GM21515 (cell line): ENCODE measurements around the gene ALDH3A2.

Source experiments
- ATAC-seq: cut with Tn5 transposase; IDR thresholded peaks from one replicate; pipeline ENCODE4 v1.9.1; 2021; ENCODE audit not compliant: unreplicated experiment

The ALDH3A2 gene

DNA sequence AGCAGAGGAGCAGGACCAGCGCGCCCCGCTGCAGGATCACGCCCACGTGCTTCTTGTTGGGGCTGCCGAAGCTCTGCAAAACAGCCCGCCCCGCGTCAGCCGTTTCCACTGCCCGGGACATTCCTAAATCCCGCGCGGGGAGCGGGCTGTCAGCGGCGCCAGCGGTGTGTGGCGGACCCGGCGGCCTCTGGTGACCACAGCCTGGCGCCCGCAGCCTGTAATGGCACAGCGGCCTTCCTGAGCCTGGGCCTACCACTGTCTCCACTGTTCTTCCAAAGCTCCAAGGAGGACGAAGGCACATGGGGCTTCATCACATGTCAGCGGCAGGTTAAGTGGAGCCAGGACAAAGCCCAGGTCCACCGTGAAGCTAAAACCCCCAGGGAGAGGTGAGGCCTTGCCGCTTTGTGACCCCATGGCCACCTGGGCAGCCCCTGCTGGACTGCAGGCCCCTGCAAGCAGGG lies 65.4 kb downstream of the ALDH3A2 start:
- ATAC-seq, result no peak

DNA sequence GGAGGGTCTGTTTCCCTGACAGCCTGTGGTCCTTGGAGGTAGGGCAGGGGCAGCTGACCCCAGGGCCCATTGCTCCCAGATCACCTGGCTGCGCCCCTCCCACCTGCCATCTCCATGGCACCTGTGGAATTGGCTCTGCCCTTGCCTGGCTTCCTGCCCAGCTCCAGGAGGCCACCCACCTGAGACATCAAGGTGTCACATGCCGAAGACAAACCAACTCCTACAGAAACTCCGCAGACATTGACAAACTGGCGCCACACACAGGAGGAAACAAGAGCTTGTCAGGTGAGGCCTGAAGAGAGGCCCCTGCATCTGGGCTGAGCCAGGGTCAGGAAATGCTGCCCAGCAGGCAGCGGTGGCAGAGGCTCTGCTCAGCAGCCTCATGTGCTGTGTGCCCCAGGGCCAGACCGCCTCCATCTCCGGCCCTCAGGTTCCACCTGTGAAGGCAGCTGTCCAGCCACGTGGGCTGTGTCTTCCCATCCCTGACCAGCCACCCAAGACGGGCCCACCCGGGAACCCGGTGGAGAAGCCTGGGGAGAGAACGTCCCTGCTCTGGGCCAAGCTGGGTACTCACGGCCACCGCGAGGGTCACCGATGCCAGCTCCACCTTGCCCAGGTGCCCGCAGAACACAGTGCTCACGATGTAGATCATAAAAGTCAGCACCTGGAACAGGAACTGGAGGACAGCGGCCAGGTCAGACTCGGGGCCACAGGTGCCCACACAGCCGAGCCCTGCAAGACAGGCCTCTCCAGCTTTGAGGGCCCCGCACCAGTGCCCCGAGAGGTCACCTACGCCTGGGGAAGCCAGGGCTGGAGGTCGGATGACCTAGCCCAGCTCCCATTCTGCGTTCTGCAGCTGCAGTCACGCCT lies 66.2 kb downstream of the ALDH3A2 start:
- no peak for ATAC-seq

DNA sequence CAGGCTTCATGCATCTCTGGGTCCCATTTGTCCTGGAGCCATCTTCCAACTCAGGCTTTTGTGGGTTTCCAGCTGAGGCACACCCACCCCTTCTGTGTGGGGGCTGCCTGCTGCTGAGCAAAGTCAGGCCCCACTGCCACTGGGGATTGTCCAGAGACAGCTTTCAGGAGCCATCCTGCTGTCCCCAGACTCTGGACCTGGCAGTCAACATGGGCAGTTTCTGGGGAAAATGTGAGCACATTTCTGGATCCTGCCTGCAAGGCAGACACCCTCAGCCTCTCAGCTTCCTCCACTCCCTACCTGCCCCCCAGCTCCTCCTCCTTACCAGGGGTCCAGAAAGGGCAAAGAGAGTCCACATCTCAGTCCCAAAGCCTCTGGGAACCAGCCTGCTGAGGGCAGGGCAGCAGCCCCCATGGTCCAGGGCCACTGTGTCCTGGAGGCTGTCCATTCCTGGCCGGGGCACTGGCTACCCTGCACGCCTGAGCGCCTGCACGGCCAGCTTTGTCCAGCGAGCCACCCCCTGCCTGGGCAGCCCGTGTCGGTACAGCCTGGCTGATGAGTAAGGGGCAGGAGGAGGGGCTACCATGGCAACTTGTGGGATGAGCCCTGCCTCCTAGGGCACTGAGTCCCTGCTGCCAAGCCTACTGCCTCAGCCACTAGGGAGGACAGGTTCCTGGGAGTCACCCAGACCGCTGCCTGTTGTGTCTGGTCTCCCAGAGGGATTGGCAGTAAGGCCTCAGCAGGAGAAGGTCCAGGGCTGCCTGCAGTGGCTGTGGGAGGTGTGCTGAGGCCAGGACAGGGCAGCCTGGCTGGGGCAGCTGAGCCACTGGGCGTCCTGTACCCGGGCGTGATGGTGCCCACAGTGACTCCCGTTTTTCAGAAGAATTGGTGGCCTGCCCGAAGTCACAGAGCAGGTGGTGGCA lies 67.8 kb downstream of the ALDH3A2 start, which contains the start of gene SLC47A2:
TSS of gene SLC47A2 (minus strand) at position 477 of the 923 bp plus-strand sequence. CDS start at position 448, 29 bp downstream.
- no peak for ATAC-seq

DNA sequence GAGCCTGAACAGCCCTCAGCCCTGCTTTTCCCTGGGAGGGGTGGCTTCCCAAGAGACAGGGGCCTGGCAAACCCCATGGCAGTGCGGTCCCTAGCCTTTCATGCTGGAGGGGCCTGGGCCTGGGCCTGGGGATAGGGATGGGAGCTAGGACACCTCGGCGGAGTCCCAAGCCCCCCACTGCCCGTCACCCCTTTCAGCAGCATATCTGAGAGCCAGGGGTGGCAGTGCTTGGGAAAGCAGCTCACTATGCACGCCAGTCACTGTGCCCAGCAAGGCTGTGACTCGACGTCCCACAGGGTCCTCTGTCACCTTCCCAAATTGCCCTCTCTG lies 68.4 kb downstream of the ALDH3A2 start:
- no peak for ATAC-seq

DNA sequence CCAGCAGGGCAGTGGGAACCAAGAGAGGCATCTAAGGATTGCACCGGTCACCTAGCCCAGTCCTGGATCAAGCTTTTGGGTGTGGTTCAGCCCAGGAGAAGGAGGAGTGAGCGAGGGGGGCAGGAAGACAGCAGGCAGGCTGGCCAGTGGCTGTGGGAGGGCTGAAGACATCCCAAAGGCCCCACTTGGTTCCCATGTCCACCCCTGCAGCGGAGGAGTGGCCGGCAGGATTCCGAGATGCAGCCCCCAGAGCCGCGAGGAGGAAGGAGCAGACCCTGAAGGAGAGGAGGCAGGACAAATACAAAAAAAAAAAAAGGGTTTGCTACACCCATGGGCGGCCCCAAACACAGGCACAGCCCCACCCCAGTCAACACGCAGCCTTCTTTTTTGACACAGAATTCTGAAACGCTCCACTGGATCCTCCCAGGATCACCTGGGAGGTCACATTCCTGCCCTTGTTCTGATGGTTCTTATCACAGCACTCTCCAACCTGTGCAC lies 68.9 kb downstream of the ALDH3A2 start:
- no peak for ATAC-seq

DNA sequence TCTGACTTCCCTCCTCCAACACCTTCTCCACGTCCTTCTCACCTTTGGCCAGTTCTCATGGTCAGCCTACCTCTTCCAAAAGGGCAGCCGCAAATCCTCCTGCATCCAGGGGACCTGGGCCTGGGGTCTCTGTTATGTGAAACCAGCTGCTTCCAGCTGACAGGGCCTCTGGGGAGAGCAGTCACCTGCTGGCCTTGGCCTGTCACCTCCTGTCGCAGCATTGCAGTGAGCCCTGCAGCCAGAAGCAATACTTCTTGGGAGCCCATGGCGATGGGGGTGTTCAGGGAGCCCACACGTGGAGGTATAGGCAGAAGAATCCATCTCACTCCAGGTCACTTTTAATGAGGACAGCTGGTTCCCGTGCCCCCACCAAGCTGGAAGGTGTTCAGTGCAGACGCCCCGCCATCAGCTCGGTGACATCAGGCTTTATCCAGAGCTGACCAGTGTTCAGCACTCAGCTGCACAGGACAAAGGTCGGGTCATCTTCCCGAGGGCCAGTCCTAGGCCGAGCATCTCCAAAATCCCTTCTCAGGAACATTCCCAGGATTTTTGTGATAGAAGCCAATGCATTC lies 69.6 kb downstream of the ALDH3A2 start:
- no peak for ATAC-seq

DNA sequence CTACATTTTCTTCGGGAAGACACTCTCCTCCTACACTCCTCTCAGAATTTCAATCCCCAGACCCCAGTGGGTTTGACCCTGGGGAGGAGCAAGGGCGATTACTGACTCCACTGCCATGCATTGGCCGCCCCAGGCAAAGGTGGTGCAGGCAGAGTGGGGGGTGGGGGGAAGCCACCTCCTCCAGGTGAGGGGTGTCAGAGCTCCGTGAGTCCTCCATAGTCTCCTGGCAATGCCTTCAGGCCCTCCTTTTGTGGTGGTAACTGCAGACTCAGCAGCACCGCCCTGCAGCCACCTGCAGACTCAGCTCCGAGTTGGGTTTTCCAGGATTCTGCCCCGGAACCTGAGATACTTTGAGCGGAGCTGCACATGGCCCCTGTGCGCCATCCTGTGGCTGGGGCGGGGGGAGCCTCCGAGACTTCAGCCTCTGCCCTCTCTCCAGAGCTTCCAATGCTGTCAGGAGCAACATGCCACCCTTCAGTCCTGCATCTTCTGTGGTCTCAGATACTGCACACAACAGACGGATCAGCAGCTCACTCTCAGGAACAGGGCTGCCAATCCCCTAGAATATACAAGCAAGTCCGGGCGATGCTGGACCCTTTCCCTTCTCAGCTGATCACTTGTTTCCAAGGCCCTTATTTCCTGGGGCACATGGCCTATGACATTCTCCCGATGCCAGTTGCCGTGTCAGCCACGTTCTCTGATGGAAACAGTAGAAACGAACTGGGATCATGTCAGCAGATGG lies 70.2 kb downstream of the ALDH3A2 start:
- no peak for ATAC-seq

DNA sequence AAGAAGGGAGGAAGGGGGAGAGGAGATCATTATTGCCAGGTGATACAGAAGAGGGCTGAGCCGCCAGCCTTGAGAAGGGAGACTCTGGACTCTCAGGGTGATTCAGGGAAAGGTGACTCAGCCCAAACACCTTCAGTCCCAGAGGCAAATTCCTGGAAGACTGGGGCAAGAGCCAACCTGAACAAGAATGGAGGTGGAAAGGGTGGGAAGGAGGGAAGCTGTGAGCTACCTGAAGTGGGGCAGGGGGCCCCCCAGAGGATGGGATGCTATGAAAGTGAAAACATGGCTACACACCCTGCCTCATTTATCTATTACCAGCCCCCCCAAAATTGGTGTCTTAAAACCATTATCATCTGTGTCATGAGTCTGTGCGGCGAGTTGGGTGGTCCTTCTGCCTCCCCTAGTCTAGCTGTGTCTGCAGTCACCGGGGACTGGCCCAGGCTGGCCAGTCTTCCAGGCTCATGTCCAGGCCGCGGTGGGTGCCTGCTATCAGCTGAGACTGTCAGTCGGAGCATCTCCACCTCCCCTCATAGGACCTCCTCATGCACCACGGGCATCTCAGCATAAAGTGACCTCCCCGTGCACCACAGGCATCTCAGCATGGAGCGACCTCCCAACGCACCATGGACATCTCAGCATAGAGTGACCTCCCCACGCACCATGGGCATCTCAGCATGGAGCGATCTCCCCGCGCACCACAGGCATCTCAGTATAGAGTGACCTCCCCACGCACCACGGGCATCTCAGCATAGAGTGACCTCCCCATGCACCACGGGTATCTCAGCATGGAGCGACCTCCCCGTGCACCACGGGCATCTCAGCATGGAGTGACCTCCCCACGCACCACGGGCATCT lies 71.0 kb downstream of the ALDH3A2 start:
- no peak for ATAC-seq

DNA sequence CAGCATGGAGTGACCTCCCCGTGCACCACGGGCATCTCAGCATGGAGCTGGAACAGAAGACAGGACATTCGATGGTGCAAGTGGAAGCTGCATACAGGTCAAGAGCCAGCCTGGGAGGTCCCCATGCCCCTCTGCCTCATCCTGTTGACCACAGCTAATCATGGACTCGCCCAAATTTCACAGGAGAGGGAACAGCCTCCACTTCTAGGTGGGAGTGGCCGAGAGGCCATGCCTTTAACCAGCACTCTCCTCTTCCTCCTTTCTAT lies 71.6 kb downstream of the ALDH3A2 start:
- ATAC-seq, result no peak

DNA sequence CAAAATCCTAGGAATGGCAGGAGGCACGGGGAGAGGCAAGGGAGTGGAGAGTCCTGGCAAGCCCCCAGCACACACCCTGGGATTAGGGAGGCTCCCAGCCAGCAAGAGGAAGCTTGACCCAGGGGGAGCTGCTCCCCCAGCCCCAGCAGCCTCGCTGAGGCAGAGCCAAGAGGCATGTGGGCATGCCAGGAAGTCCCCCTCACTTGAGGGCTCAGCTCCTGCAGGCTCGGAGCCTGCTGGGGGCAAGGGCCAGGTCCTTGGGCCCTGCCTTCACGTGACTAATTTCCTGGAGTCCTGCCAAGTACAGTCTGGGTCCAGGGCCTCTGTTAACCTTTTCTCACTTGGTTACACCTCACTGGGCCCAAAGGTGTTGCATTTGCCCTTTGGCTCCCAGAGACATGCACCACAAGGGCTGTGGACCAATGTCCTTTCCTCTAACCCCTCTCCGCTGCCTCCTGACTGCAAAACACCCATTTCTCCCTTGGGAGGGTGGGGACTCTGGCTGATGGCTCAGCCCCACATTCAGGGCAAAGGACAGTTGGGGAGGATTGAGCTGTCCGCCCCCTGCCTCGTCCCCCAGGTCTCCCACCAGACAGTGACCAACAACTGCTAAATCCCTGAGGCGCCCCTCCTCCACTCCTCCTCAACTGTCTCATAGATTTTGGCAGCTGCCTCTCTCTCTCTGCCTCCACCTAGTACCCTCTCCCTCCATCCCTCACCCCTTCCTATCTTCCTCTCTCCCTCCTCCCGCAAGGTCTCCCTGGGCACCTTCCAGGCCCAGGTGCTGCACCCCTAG lies 72.3 kb downstream of the ALDH3A2 start:
- ATAC-seq, result no peak

DNA sequence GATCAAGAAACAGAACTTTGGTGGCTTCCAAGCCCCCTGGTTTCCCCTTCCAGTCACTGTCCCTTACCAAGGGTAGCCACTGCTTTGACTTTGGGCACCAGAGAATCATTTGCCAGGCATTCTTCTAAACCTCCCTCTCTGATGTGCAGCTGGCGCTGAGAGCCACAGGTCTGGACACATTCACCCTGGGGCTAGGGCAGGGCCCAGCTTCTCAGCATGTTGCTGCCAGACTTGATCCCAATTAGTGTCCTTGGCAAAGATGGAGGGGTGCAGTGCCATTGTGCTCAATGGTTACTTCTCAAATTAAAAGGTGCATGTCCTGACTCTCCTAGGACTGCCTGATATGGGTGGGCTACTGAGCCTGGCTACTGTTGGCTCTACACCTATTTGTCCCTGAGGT lies 75.4 kb downstream of the ALDH3A2 start:
- no peak for ATAC-seq

DNA sequence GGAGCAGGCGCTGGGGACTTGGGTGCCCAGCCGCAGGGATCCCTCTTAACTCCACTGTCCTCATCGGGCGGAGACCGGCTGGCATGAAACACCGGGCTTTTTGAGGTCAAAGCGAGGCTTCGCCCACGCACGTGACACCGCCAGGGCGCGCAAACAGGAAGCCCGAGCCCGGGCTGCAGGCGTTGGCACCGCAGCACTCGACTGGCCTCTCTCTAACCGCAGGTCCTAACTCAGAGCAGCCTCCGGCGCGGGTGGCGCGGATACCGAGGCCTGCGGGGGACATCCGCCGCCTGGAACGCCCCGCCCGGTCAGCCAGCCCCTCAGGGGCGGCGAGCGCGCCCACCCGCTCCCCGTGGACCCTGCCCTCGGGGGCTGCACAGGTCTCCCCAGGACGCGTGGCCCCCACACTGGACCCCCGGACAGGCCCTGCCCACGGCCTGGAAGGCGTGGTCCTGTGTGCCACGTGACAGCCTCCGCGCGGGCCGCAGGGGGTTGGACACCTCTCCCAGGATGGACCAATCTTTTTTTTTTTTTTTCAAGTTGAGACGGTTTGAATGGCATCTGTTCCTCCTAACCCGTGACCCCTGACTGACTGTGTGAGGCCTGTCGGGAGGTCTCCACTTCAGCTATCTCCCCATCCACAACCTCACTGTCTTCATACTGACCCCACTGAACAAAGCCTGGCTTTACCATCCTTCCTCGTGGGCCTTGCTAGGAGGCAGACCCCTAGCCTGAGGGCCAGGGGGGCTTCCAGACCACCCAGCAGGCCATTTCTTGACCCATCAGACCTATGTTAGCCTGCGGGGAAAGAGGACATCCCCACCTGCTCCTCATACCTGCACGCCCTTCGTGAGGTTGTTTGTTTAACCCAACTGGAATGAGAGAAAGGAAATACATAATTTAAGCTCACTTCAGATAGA lies 76.2 kb downstream of the ALDH3A2 start:
- no peak for ATAC-seq

DNA sequence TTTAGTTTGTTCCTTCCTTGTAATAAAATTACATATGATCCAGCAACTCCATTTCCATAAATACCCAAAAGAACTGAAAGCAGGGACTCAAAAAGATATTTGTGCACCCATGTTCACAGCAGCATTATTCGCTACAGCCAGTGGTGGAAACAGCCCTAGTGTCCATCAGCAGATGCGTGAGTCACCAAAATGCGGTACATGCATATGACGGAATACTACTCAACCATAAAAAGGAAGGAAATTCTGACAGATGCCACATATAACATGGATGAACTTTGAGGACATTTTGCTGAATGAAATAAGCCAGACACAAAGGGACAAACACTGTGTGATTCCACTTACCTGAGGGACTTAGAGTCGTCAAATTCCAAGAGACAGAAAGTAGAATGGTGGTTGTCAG lies 76.9 kb downstream of the ALDH3A2 start:
- no peak for ATAC-seq

DNA sequence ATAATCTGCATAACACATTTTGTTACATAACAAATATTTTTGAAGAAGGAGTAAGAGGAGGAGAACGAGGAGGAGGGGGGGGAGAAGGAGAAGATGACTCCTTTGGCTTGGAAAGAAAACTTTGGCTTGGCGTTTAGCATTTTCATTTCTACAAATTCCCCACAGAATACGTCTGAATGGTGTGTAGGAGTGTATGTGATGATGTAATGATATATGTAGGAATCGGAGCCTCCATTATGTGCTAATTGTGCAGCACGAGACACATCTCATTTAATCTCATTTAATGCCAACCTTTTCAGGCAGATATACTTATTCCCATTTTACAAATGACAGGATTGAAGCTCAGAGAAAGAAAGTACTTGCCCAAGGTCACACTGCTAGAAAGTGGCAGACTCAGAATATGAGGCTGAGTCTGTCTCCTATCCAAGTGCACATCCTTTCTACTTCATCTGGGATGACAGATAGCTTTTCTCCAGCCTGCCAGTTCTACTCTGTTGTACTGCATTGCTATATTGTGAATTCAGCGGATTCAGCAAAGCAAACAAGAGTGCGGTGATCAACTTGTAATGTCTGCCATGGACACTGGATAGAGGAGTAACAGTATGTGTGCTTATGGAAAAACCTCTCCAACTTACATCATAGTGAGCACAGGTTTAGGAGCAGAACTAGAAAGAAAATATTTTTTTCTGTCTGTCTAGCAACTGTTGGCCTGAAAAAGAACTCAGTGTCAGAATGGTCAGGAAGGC lies 78.3 kb downstream of the ALDH3A2 start:
- ATAC-seq, result no peak
